PC-3 (cell line): ENCODE measurements around the gene ERVMER34-1. TPM values are rescaled to one million over a fixed set of nuclear protein-coding genes. Genes with fewer than 3 reads are reported as not detected.

ENCODE experiments used
- ATAC-seq: fragments of 200-7000 bp; cut with Tn5 transposase; 2 replicates; pipeline ENCODE4 v1.9.1; 2020; ENCODE audit warnings: mild to moderate bottlenecking, moderate library complexity
- BruUV-seq: library from RNA; stranded (reverse); fragments of 400-500 nt; replicated peaks from 2 replicates; lab custom pipeline; 2021; lab: Mats Ljungman, UMichigan
- CTCF ChIA-PET: fragments of 300-600 bp; sonication (Branson Sonifier 250); formaldehyde crosslinking; loops from one replicate; lab custom pipeline; 2022; ENCODE audit warnings: antibody characterized with exemption; lab: Charles Lee
- POLR2A ChIA-PET: fragments of 300-600 bp; sonication (Branson Sonifier 250); formaldehyde crosslinking; loops from one replicate; lab custom pipeline; 2022; ENCODE audit warnings: antibody characterized with exemption; ENCODE audit not compliant: unreplicated experiment; lab: Charles Lee
- DNase-seq: peaks from one replicate; pipeline ENCODE4 v3.0.0-alpha.2; 2015
- H2AFZ ChIP-seq: fragments of 300-600 bp; sonication (generic); 2 replicates; pipeline ENCODE4 v1.6.0; 2016; ENCODE audit warnings: antibody characterized with exemption, low read length
- H3F3A ChIP-seq: fragments of 300-600 bp; sonication (generic); one replicate; pipeline ENCODE4 v1.6.0; 2017; ENCODE audit warnings: antibody characterized with exemption, low read length, control low read depth, mild to moderate bottlenecking; ENCODE audit not compliant: unreplicated experiment
- H3K27ac ChIP-seq: fragments of 300-600 bp; sonication (generic); 2 replicates; pipeline ENCODE4 v1.5.1; 2016; ENCODE audit warnings: mild to moderate bottlenecking, low read length
- H3K27me3 ChIP-seq: fragments of 300-600 bp; sonication (generic); 2 replicates; pipeline ENCODE4 v1.6.1; 2016; ENCODE audit warnings: low read length, mixed read lengths
- H3K36me3 ChIP-seq: fragments of 300-600 bp; sonication (generic); 2 replicates; pipeline ENCODE4 v1.6.1; 2016; ENCODE audit warnings: low read depth, mixed run types, low read length, mixed read lengths
- H3K4me1 ChIP-seq: fragments of 300-600 bp; sonication (generic); 2 replicates; pipeline ENCODE4 v1.5.1; 2016; ENCODE audit warnings: low read length; ENCODE audit not compliant: insufficient read depth
- H3K4me2 ChIP-seq: fragments of 300-600 bp; sonication (generic); 2 replicates; pipeline ENCODE4 v1.6.0; 2016; ENCODE audit warnings: low read length
- H3K4me3 ChIP-seq: fragments of 300-600 bp; sonication (generic); 2 replicates; pipeline ENCODE4 v1.5.1; 2016; ENCODE audit warnings: mild to moderate bottlenecking, low read length, mixed read lengths
- H3K79me2 ChIP-seq: fragments of 300-600 bp; sonication (generic); 2 replicates; pipeline ENCODE4 v1.6.1; 2017; ENCODE audit warnings: low read length, mixed read lengths
- H3K9ac ChIP-seq: fragments of 300-600 bp; sonication (generic); 2 replicates; pipeline ENCODE4 v1.6.0; 2016; ENCODE audit warnings: mild to moderate bottlenecking, low read length
- H3K9me2 ChIP-seq: fragments of 300-600 bp; sonication (generic); replicated peaks from 2 replicates; pipeline ENCODE4 v1.6.1; 2016; ENCODE audit warnings: mixed run types, low read length, mixed read lengths
- H3K9me3 ChIP-seq: fragments of 300-600 bp; sonication (generic); 2 replicates; pipeline ENCODE4 v1.6.1; 2016; ENCODE audit warnings: low read length, mixed read lengths
- H4K20me1 ChIP-seq: fragments of 300-600 bp; sonication (generic); 2 replicates; pipeline ENCODE4 v1.6.1; 2016; ENCODE audit warnings: low read length, mixed read lengths
- EZH2 ChIP-seq: fragments of 300-600 bp; sonication (generic); IDR thresholded peaks from one replicate; pipeline ENCODE4 v1.6.1; 2017; ENCODE audit warnings: antibody characterized with exemption, mild to moderate bottlenecking, low read length; ENCODE audit not compliant: unreplicated experiment
- EZH2phosphoT487 ChIP-seq: fragments of 300-600 bp; sonication (generic); IDR thresholded peaks from 2 replicates; pipeline ENCODE4 v1.6.1; 2018; ENCODE audit warnings: mild to moderate bottlenecking, antibody characterized with exemption, low read length, borderline replicate concordance
- intact Hi-C: fragments of 100-400 bp; cut with micrococcal nuclease; formaldehyde crosslinking; loops from 2 replicates; pipeline ENCODE4 v1.9.0; 2023
- total RNA-seq: library from RNA; depleted of rRNA; stranded (reverse); fragments of >200 nt; gene quantifications from 2 replicates; pipeline ENCODE4 v1.2.3, GENCODE V29; 2014
- TF ChIP-seq, protein P1 (sequence below): fragments of 300-600 bp; sonication (generic); conservative IDR thresholded peaks from 2 replicates; pipeline ENCODE4 v1.5.1; 2017; ENCODE audit warnings: antibody characterized with exemption, low read depth, mild to moderate bottlenecking, low read length

The ERVMER34-1 gene
- total RNA-seq, 1 experiment from 2014 or later = 1.7 TPM

DNA sequence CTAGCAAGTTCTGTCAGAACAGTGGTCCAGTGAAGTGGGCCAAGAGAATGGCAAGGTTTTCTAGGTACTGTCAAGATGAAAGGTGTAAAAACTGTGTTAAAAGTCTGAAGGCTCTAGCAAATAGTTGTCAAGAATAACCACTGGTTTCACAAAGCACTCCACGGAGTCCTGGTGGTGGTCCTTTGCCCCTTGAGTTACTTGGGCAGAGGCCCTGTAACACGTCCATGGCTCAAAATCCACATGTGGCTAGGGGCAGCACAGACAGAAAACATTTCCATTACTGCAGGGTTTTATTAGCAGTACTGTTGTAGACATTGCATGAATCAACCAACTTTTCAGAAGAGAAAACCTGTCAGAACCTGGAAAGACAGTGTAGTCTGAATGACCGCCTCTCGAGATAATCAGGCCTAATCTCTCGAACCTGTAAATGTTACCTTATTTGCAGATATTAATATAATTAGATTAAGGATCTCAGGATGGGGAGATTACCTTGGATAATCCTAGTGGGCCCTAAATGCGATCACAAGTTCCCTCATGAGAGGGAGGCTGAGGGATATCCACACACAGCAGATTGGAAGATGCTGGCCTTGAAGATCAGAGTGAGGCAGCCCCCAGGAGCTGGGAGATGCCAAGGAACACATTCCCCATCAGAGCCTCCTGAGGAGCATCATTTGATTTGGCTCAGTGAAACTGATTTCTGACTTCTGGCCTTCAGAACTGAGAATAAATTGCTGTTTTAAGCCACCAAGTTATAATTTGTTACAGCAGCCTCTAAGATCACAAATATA, 34.7 kb downstream of the ERVMER34-1 start:
- no peaks in the 10 kb centered on the region for H3K9me2 ChIP-seq
- H3K27me3 ChIP-seq = no peaks in the 10 kb centered on the region
- H3K4me1 ChIP-seq = peaks cover 25% of the 10 kb centered on the region
- H3K9me3 ChIP-seq = no peaks in the 10 kb centered on the region
- no peak overlapping the region for H3K27ac ChIP-seq
- no peak for ATAC-seq
- BruUV-seq = no TSS peak
- peaks cover 25% of the 10 kb centered on the region for H3K79me2 ChIP-seq
- ChIA-PET CTCF (no interaction called here), POLR2A (no interaction called here)
- peaks cover 30% of the 10 kb centered on the region for H3K36me3 ChIP-seq
- H3K4me2 ChIP-seq = no peak overlapping the region
- H3K4me3 ChIP-seq = no peak overlapping the region
- no peak overlapping the region for H2AFZ ChIP-seq
- intact Hi-C loops = loop anchor here (5.0 kb wide), 1 partner anchor 1516 kb away; no protein-coding TSS in a partner anchor
- no peaks in the 10 kb centered on the region for H4K20me1 ChIP-seq
- TF ChIP-seq, protein P1, sequence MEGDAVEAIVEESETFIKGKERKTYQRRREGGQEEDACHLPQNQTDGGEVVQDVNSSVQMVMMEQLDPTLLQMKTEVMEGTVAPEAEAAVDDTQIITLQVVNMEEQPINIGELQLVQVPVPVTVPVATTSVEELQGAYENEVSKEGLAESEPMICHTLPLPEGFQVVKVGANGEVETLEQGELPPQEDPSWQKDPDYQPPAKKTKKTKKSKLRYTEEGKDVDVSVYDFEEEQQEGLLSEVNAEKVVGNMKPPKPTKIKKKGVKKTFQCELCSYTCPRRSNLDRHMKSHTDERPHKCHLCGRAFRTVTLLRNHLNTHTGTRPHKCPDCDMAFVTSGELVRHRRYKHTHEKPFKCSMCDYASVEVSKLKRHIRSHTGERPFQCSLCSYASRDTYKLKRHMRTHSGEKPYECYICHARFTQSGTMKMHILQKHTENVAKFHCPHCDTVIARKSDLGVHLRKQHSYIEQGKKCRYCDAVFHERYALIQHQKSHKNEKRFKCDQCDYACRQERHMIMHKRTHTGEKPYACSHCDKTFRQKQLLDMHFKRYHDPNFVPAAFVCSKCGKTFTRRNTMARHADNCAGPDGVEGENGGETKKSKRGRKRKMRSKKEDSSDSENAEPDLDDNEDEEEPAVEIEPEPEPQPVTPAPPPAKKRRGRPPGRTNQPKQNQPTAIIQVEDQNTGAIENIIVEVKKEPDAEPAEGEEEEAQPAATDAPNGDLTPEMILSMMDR = no peak
- TF ChIP-seq EZH2 (no peak), EZH2phosphoT487 (no peak)
- no peak overlapping the region for H3K9ac ChIP-seq
- H3F3A ChIP-seq = peaks cover 13% of the 10 kb centered on the region
- DNase-seq = no peak

DNA sequence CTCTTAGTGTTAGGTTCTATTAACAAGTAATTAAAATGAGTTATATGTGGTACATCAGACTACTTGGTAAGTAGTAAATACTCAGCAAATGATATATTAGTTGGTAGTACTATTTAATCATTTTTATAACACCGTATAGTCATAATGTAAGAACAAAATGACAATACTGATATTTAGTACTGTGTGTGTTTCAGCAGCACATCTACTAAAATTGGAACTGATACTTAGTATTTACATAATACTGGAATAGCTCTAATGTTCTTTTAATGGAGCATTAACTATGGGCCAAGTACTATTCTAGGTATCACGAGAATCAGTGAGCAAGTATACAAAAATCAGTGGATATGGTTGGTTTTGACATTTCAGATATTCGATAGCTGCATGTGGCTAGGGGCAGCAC, 35.3 kb downstream of the ERVMER34-1 start:
- POLR2A ChIA-PET = interaction anchor here (0.5 kb wide), 1 partner anchor 1430 kb away, joined by 4 read pairs; no protein-coding TSS in a partner anchor
- intact Hi-C loops = loop anchor here (5.0 kb wide), 1 partner anchor 1516 kb away; no protein-coding TSS in a partner anchor
- H3K4me2 ChIP-seq = no peak overlapping the region
- H2AFZ ChIP-seq = no peak overlapping the region
- H4K20me1 ChIP-seq = no peaks in the 10 kb centered on the region
- H3K27ac ChIP-seq = no peak overlapping the region
- no peak overlapping the region for H3K4me3 ChIP-seq
- H3F3A ChIP-seq = peaks cover 13% of the 10 kb centered on the region
- no peak for TF ChIP-seq EZH2
- TF ChIP-seq, protein P1 = no peak
- no peak for TF ChIP-seq EZH2phosphoT487
- CTCF ChIA-PET = no interaction called here
- peaks cover 25% of the 10 kb centered on the region for H3K79me2 ChIP-seq
- ATAC-seq (no peak), DNase-seq (no peak)
- H3K27me3 ChIP-seq = no peaks in the 10 kb centered on the region
- peaks cover 30% of the 10 kb centered on the region for H3K36me3 ChIP-seq
- no peak overlapping the region for H3K9ac ChIP-seq
- no peaks in the 10 kb centered on the region for H3K9me3 ChIP-seq
- H3K4me1 ChIP-seq = peaks cover 29% of the 10 kb centered on the region
- H3K9me2 ChIP-seq = no peaks in the 10 kb centered on the region
- BruUV-seq = no TSS peak
